Central memory CD4-positive, alpha-beta T cell (primary cell): Measurements from ENCODE around the gene NT5DC4.

Source experiments
- DNase-seq: peaks from one replicate; pipeline ENCODE4 v3.0.0; 2022

Gene NT5DC4

DNA sequence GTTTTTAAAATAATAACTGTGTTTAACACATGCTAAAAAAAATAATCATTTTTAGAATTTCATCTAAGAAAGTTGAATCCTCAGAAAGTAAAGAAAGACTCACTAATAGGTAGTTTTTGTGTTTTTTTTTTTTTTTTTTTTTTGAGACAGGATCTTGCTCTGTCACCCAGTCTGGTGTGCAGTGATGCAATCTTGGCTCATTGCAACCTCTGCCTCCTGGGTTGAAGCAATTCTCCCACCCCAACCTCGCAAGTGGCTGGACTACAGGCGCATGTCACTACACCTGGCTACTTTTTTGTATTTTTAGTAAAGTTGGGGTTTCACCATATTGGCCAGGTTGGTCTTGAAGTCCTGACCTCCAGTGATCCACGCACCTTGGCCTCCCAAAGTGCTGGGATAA lies 36.4 kb downstream of the NT5DC4 start:
- no peak for DNase-seq

- no peak for DNase-seq
Measured at GRCh38 chr2:112758711-112759110, 37.9 kb downstream of the NT5DC4 start.

GRCh38 chr2:112760149-112760548 lies 39.3 kb downstream of the NT5DC4 start:
- DNase-seq: no peak

DNA sequence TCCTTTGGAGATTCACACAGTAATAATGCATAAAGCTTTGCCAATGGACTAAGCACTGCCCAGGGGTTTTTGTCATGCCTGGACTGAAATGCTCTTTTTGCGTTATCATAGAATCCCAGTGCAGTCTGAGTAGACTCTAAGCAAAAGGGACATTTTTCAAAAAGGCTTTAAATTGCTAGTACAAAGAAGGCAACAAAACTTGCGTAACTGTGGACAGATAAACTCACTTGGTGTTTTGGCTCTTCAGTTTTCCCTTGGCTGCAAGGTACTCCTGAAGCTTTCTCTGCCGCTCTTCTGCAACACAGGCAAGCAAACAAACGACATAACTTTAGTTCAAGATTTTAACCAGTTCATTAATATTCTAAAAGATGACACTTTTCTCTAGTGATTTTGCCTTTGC lies 41.5 kb downstream of the NT5DC4 start:
- DNase-seq: no peak

DNA sequence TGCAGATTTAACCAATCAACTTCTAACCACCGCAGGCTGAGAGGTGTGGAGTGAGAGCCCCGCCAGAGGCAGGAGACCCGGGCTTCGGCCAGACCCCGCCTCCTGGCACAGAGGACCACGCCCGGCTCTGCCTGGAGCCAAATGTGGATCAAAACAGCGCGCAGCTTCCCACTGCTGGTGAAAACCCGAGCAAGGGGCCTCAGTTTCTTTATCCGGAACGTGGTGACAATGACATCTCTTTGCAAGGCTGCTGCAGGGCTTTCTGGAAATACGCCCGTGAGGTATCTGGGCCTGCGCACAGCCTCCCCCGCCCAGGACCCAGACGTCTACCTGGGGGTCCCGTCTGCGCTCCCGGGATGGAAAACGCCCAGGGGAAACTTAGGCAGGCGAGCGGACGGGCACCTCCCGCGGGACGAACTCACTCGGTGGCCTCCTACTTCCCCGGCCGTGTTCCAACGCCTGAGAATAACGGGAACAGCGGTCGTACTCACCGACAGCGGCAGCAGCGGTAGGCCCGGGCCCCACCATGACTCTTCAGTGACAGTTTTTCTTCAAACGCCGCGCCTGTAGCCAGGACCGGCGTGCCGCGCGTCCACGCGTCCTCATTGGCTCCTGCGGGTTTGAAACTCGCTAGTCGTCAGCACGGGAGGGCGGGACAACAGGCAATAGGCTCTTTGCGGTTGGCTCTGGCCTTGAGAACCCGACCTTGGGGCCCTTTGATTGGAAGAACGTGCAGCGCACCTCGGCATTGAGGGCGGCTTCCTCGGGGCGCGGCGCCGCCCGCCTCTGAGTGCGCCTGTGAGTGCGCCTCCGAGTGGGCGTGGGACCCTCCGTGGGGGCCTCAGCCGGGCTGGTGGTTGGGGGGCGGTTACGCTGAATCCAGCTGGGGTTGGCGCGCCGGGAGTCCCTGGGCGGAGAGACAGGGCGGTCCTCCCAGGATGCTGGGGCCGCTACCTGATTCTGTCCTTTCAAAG lies 43.5 kb downstream of the NT5DC4 start, which contains the start of gene CKAP2L:
CKAP2L (minus strand) TSS at position 539 of the 974 bp plus-strand sequence; CDS start at position 528, 11 bp downstream.
- peak; percentile 95 for DNase-seq

- no peak for DNase-seq
Measured at GRCh38 chr2:112765251-112765650, 44.4 kb downstream of the NT5DC4 start.

GRCh38 chr2:112767693-112768330 lies 47.0 kb downstream of the NT5DC4 start:
- DNase-seq: no peak

DNA sequence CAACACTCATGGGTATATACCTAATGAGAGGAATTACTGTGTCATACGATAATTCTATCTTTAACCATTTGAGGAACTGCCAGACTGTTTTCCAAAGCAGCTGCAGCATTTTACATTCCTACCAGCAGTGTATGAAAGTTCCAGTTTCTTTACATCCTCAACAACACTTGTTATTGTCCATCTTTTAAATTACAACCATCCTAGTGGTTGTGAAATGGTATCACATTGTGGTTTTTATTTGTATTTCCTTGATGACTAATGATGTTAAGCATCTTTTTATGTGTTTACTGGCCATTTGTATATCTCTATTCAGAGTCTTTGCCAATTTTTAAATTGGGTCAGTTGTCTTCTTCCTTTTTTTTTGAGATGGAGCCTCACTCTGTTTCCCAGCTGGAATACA lies 47.6 kb downstream of the NT5DC4 start:
- no peak for DNase-seq

- no peak for DNase-seq
Measured at GRCh38 chr2:112772322-112772721, 51.5 kb downstream of the NT5DC4 start.

- no peak for DNase-seq
Measured at GRCh38 chr2:112772911-112773475, 52.2 kb downstream of the NT5DC4 start.

DNA sequence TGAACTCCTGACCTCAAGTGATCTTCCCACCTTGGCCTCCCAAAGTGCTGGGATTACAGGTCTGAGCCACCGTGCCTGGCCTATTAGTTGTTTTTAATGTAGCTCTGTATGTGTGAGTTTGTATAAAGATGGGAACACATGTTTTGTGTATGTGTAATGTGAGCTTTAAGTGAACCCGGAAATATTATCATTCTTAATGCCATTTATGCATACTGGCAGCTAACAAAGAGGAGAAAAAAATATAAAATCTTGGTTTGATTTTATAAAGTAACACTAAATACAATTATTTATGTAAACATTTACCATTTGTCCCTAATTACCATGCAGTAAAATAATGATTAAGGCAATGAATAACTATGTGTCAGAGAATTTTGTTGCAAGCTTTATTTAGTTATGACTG lies 52.7 kb downstream of the NT5DC4 start:
- DNase-seq: no peak

DNA sequence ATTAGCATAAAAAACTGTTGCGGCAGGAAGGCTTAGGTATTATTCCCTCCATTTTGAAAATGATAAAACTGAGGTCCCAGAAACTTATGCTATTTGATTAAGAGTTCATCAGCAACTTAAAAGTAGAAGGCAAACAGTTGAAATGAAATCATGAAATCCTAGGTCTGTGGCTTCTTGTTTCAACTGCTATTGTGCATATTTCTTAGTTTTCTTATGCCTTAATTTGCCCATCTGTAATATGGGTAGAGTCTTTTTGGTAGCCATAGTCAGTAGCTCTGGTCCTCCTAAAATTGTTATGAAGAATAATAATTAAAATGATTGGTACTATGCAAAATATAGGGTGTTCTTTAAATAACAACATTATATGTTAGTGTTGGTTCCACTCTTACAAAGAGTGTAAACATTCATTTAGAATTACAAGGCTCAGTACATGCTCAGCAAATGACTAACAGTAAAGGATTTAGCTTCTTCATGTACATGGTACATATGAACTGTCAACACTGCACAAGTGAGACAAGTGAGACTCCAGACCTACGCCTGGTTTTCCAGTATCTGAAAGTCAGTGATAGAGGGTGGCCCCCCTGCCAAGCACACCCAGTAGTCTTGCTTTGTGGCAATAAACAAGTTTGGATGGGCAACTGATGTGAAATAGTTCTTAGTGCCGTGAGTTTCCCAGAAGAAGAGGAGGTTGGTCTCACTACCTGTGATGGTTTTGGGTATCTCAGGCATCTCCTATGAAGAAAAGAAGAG lies 53.9 kb downstream of the NT5DC4 start:
- DNase-seq: no peak

DNA sequence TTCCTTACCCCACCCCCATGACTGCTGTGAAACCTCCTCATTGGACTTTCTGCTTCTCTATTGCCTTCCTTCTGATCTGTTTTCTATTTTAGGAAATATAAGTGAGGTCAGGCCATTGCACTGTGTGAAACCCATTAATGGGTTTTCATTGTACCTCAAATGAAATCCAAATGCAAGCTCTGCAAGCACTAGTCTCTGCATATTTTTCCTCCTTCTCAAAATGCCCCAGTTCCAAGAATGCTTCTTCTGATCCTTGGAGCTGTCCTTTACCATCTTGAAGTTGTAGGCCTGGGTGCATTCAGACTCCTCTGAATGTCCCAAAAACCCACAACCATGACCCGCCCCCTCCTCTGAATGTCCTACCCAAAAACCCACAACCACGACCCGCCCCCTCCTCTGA lies 55.3 kb downstream of the NT5DC4 start:
- no peak for DNase-seq

GRCh38 chr2:112777036-112777435 lies 56.2 kb downstream of the NT5DC4 start:
- DNase-seq: no peak

GRCh38 chr2:112779598-112779997 lies 58.8 kb downstream of the NT5DC4 start:
- DNase-seq: no peak

DNA sequence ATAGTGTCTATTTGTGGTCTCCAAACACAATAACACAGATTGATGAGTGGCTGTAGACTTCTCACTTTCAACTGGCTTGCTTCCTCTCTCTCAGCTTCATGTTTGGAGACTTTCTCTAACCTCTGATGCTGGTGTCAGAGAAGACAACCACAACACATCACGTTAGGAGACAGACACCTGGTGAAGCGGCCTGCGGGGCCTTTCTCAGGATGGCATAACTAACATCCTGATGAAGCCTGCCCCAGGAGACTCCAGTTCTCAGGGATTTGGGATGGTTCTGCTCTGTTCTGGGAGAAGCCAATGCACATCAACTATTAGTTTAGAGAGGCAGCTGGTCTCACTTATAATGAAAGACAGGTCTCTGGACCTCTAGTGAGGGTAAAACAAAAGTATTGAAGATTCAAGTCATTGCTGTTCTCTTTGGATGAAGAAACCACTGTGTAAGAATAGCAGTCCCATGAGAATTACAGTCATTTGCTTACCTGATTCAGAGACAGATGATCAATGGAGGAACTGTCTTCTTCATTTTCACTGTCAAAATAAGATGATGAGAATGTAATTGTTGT lies 61.5 kb downstream of the NT5DC4 start:
- DNase-seq: no peak

- DNase-seq: no peak
Measured at GRCh38 chr2:112783187-112783714, 62.4 kb downstream of the NT5DC4 start.

- no peak for DNase-seq
Measured at GRCh38 chr2:112784199-112785189, 63.7 kb downstream of the NT5DC4 start, which contains the start of gene IL1A. Gene IL1A, minus strand, starts transcription at chr2:112784493. Its CDS starts 723 bp downstream, at chr2:112783770.

GRCh38 chr2:112787294-112787693 lies 66.5 kb downstream of the NT5DC4 start:
- no peak for DNase-seq

- no peak for DNase-seq
Measured at GRCh38 chr2:112787729-112788393, 67.0 kb downstream of the NT5DC4 start.
